ENCODE measurements around the gene POLR3E.
"Not testable (repeated sequence)": the region's sequence is repeated elsewhere in the genome, so short reads cannot be mapped to it uniquely, and the experiment has no call there.

The POLR3E gene

GRCh38 chr16:22359679-22360078 lies 62.5 kb downstream of the POLR3E start:
- H3K36me3 ChIP-seq, result peaks cover 34% of the 10 kb centered on the region
- H3K9me3 ChIP-seq (ENCODE audit: severe bottlenecking), result no peaks in the 10 kb centered on the region
- TF ChIP-seq CTCF (IDR thresholded peaks at IDR 0.05; ENCODE audit: low read depth, low read length), result no peak
- H3K27ac ChIP-seq, result no peak overlapping the region
- no peak for DNase-seq
- no peak overlapping the region for H3K4me3 ChIP-seq (ENCODE audit: low read depth, low read length)
- H3K27me3 ChIP-seq (ENCODE audit: insufficient read depth, low read depth, severe bottlenecking), result no peaks in the 10 kb centered on the region

GRCh38 chr16:22360963-22361659 lies 63.9 kb downstream of the POLR3E start:
- Histone ChIP-seq H3K27ac (no peak overlapping the region), H3K27me3 (ENCODE audit: insufficient read depth, low read depth, severe bottlenecking) (no peaks in the 10 kb centered on the region), H3K36me3 (peaks cover 36% of the 10 kb centered on the region), H3K4me3 (ENCODE audit: low read depth, low read length) (no peak overlapping the region), H3K9me3 (ENCODE audit: severe bottlenecking) (no peaks in the 10 kb centered on the region)
- no peak for TF ChIP-seq CTCF (IDR thresholded peaks at IDR 0.05; ENCODE audit: low read depth, low read length)
- DNase-seq, result no peak

- no peak overlapping the region for H3K4me3 ChIP-seq (ENCODE audit: low read depth, low read length)
- H3K27ac ChIP-seq, result no peak overlapping the region
- H3K27me3 ChIP-seq (ENCODE audit: insufficient read depth, low read depth, severe bottlenecking), result no peaks in the 10 kb centered on the region
- TF ChIP-seq CTCF (IDR thresholded peaks at IDR 0.05; ENCODE audit: low read depth, low read length), result no peak
- peaks cover 38% of the 10 kb centered on the region for H3K36me3 ChIP-seq
- no peak for DNase-seq
- H3K9me3 ChIP-seq (ENCODE audit: severe bottlenecking), result no peaks in the 10 kb centered on the region
Measured at GRCh38 chr16:22364241-22364640, 67.0 kb downstream of the POLR3E start.

GRCh38 chr16:22366371-22366770 lies 69.2 kb downstream of the POLR3E start:
- H3K27ac ChIP-seq, result no peak overlapping the region
- DNase-seq, result no peak
- no peaks in the 10 kb centered on the region for H3K27me3 ChIP-seq (ENCODE audit: insufficient read depth, low read depth, severe bottlenecking)
- H3K36me3 ChIP-seq, result peaks cover 39% of the 10 kb centered on the region
- H3K9me3 ChIP-seq (ENCODE audit: severe bottlenecking), result no peaks in the 10 kb centered on the region
- TF ChIP-seq CTCF (IDR thresholded peaks at IDR 0.05; ENCODE audit: low read depth, low read length), result no peak
- H3K4me3 ChIP-seq (ENCODE audit: low read depth, low read length), result no peak overlapping the region

GRCh38 chr16:22366889-22367288 lies 69.7 kb downstream of the POLR3E start:
- DNase-seq, result no peak

GRCh38 chr16:22368200-22368826 lies 71.1 kb downstream of the POLR3E start:
- not testable (repeated sequence) for H3K27ac ChIP-seq; H3K27me3 ChIP-seq (ENCODE audit: insufficient read depth, low read depth, severe bottlenecking); DNase-seq; H3K4me3 ChIP-seq (ENCODE audit: low read depth, low read length); H3K9me3 ChIP-seq (ENCODE audit: severe bottlenecking)
- H3K36me3 ChIP-seq, result peaks cover 47% of the 10 kb centered on the region

More at GRCh38 chr16:22366889-22367288, 69.7 kb downstream of the POLR3E start:
- no peak for TF ChIP-seq CTCF (IDR thresholded peaks at IDR 0.05; ENCODE audit: low read depth, low read length)
- H3K4me3 ChIP-seq (ENCODE audit: low read depth, low read length), result no peak overlapping the region
- H3K36me3 ChIP-seq, result peaks cover 44% of the 10 kb centered on the region
- no peaks in the 10 kb centered on the region for H3K9me3 ChIP-seq (ENCODE audit: severe bottlenecking)
- H3K27me3 ChIP-seq (ENCODE audit: insufficient read depth, low read depth, severe bottlenecking), result no peaks in the 10 kb centered on the region
- no peak overlapping the region for H3K27ac ChIP-seq

All from WERI-Rb-1 (cell line).